Stimulated activated CD4-positive, alpha-beta T cell treated with anti-CD3 and anti-CD28 coated beads, Interleukin-1b, Interleukin-23, amount 100 ng/mL, for 24 hours (primary cell): ENCODE data around the gene GRB10.

ENCODE experiments used
- DNase-seq, 4 experiments: peaks; one replicate each; pipeline ENCODE4 v3.0.0-alpha.2; 2020; ENCODE audit warnings: low read depth in 4 of 4, low spot score in 1 of 4

The GRB10 gene

GRCh38 chr7:50614721-50615518 is 167.8 kb downstream of the GRB10 start:
- no peak for DNase-seq

GRCh38 chr7:50613473-50613872 is 169.2 kb downstream of the GRB10 start:
- DNase-seq, result no peak

DNA sequence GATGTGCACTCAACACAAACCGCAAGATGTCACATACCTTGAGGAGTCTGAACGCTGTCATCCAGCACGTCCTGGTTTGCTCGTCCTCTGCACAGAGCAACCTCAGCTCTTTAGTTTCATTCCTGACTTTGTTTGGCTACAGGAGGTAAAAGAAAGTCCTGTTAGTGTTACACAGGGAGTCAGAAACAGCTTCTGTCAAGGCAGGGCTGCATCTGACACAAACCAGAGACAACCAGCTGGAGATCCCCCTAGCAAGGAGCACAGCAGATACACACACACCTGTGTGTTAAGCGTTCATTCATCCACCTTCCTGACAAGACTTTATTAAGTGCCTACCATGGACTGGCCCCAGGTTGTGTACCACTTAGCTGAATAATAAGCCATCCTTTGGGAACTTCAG is 170.0 kb downstream of the GRB10 start:
- no peak for DNase-seq

DNA sequence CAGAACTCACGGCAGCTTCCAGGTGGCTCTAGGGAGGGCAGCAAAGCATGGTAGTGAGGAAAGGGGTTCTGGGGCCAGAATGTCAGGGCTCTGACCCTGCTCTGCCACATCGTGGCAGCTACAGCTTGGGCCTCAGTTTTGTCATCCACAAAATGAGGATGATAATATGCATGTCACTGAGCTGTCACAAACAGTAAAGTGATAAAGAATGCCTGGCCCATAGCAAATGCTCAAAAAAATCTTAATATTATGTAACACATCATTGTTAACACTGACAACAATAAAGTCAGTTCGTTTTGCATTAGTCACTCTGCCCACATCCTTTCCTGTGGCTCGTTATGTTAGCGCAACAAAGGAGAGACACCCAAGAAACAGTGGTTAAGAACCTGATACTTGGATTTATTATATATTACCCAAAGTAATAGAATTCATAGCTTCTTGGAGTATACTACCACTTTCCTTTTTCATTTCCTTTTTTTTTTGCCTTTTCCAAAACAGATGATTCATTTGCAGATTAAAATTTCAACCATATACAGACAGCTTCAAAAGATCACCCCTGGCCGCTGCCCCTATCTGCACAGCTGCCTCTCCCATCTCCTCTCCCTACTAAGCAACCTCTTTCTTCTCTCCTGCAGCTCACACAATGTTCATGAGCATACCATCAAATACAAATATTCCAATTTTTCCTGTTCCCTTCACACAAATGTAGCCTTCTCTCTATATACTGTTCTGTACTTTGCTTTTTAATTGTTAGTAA is 172.0 kb downstream of the GRB10 start:
- no peak for DNase-seq

DNA sequence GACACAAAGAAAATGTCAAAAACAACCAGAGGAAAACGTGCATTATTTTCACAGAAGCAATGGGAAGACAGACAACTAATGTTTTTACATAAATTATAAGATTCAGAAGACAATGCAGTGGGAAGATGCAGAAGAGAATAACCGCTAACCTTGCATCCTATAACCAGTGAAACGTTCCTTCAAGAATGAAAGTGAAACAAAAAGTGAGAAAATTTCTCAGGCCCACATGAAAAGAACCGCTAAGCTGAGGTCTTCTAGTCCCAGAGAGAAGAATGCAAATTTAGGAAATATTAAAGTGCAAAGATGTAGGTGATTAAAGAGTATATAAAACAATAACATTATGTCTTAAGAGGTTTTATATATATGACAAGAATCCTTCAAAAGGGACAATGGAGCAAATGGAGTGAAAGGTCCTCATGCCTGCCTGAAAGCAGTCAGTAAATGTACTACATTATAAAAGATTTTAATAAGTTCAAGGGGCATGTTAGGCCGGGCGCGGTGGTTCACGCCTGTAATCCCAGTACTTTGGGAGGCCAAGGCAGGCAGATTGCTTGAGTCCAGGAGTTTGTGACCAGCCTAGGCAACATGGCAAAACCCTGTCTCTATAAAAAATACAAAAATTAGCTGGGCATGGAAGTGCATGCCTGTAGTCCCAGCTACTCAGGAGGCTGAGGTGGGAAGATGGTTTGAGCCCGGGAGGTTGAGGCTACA is 174.3 kb downstream of the GRB10 start:
- no peak for DNase-seq

DNA sequence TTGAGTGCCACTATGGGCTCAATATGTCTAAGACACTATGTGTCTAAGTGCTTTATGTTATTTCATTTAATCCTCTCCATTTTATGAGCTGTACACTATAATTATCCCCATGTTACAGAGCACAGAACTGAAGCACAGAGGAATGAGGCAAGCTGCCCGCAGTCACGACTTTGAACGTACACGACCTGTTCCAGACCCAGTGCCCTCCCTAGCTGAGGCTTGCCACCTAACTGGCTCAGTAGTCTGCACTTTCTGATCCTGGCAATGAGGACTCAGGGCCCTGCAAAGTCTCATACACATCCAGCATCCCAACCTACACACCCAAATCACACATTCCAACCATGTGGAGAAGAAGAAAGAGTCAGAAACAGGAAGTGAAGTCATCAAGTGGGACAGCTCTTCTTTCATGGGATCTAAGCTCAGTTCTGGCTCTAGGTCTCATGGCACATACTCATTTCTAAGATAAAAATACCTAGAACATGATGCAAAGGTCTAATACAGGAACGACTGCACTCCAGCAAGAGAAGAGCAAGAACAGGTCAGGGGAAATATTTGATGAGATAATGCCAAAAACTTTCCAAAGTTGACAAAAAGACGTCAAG is 175.1 kb downstream of the GRB10 start:
- DNase-seq, result no peak

DNA sequence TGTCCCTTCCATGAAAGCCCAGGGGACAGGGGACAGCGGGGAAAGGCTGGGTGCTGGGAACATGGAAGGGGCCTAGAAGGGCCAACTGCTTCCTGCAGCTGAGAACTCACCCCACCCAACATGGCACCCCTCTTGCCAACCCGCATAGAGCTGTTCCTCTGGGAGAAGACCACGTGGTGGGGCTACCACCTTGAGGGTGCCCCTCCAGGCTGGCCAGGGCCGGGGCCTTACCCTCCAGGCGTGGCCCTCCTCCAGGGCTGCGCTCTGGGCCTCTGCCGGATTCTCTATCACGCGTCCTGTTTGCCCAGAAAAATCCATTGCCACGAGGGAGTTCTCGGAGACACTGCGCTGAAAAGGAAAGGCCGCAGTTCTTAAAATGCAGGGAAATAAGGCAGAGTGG is 177.6 kb downstream of the GRB10 start:
- DNase-seq, result no peak

DNA sequence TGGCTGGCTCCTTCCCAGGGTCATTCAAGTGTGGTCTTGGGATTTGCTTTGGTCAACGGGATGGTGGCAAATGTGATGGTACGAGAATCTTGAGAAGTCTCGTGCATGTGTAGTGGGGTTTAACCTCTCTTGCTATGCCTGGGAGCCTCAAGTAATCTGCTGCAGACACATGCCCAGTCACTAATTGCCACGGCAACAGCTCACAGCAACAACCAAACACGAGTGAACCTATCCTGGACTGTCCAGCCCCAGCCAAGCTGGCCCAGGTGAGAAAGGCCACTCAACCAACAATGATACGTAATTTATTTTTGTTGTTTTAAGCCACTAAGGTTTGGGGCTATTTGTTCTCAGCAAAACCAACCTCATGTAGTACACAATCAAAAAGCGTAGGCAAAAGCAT is 179.4 kb downstream of the GRB10 start:
- DNase-seq, result no peak

GRCh38 chr7:50599385-50599784 is 183.3 kb downstream of the GRB10 start:
- DNase-seq, result no peak

DNA sequence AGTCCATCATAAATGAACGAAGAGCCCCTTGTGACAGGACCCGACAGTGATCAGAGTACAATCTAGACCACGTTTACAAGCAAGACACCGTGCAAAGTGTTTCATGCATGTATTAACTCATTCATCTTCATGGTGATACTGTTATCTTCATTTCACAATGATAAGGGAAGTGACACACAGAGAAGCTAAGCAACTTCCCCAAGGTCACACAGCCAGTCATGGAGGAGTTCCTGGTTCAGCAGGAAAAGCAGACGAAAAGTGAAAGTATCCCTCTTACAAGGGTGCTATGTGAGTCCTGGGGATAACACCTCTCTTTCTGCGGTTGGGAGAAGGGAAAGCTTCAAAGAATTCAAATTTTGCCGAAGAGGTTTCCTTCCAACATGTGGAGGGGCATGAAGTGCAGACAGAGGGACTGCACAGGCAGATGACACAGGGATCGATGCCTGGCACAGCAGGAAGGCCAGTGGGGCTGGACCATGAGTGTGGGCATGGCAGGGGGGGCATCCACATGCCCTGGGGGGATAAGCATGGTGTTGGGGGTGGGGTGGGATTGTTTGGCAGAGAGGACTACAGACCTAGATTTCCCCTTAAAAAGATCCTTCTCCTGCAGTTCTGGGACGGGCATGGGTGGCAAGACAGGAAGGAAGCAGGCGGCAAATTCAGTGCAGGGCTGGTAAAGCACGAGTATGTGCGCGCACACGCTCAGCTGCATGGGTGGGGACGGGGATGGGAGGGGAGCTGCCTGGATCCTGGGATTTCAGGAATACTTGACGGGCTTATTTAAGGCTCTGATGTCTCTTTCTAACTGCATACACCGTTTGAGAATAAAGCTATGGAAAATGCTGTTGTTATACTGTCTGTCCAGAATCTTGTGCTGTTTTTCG is 184.0 kb downstream of the GRB10 start:
- no peak for DNase-seq

DNA sequence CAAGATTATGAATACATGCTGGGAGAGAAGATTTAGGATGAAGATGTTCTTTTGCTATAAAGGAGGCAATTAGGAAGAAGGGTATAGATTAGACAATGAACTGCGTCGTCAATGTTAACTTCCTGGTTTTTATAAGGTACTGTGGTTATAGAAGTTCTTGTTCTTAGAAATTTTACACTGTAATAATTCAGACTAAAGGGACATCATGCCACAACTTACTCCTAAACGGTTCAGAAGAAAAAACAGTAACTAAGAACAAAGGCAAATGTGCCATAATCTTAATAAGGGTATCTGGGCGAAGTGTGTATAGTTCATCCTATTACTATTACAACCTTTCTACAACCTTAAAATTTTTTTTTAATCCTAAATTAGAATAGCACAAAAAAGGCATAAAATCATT is 186.2 kb downstream of the GRB10 start:
- no peak for DNase-seq

DNA sequence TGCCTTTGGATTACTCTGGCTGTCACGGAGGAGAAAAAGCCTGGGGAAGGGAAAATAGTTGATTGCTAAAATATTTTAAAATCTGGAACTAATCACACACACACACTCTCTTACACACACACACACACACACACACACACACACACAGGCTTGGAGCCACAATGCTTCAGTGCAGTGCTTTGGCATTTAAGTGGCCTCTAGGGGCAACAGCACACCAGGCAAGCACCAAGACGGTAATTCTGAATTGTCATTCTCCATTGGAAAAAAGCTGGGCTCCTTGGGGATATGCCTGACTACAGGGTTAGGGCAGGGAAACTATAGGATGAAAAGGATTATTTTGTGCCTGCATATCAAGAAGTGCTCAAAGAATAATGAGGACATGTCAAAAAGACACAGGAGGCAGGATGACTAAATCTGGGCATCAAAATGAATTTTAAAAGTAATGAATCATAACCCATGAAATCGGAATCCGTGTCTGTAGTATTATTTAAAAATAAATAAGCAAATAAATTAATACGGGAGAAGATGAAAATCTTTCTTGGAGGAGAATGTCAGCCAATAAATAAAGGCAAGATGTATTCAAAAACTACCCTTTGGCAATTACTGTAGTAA is 187.1 kb downstream of the GRB10 start:
- no peak for DNase-seq

DNA sequence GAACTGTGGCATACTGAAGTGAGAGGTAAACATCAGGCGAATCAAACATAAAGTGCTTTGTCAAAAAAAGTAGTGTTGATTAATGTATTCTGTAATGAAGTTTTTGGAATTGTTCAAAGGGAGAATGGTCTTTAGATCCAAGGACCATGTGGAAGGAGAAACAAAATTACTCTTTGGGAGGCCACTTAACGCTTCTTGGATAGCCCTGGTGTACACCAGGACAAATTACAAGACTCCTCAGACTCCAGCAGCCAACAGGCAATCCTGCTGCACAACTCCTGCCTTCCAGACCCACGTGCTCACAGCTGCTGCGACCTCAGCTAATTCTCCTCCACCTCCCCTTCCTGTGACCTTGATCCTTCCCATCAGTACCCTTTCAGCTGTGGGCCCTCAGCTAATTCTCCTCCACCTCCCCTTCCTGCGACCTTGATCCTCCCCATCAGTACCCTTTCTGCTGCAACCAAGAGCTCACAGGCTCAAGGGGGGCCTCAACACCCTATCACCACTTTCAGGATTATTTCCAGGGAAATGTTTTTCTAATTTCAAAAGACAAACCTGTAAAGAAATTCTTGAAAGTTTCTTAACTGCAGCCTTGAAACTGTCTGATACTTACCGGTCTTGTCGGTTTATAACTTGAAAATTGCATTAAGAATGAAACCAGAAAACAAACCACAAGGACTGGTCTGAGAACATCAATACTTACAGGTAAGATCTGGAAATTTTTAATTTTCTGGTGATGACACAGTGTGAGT is 187.8 kb downstream of the GRB10 start:
- DNase-seq, result no peak

- DNase-seq, result no peak
Observed at GRCh38 chr7:50594136-50594535, 188.6 kb downstream of the GRB10 start.

- DNase-seq, result no peak
Observed at GRCh38 chr7:50592940-50593339, 189.8 kb downstream of the GRB10 start.

- no peak for DNase-seq
Observed at GRCh38 chr7:50591480-50592438, 190.9 kb downstream of the GRB10 start.

DNA sequence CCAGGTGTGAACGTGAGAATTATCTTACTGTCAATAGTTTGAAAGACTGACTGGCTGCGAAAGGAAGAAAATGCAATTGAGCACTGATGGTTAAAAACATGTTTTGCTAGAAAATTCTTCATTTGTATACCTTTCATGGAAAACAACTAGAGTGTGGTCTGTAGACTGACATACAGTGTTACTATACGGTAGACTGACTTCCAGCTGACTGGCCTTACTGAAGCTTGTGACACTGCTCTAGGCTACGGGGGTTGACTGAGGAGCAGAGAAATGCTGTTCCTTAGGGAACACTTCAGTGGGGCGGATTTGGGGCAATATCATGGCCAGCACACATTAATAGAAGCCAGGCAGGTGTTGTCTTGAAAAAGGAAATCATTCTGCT is 191.6 kb downstream of the GRB10 start:
- DNase-seq, result no peak

DNA sequence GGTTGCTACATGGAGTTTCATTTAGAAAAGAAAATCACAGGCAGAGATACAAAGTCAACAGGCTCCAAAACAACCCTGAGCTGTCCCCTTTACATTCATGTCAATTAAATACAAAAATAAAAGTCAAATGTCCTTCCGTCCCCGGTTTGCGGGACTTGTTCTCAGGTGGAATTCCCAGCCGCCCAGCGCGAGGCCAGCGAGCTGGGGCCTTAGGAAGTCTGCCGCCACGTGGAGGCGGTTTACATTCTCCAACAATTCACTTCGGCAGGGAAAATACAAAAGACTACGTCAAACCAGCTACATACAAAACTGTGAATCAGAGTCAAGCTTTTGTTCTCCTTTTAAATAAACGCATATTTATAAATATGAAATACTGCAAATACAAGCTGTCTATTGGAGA is 192.2 kb downstream of the GRB10 start:
- no peak for DNase-seq
